Measurements from ENCODE around the gene SIAH1.
A peak's percentile ranks its signal among the peaks of the same experiment; 100 is the strongest.
"Not testable (repeated sequence)": the region's sequence is repeated elsewhere in the genome, so short reads cannot be mapped to it uniquely, and the experiment has no call there.

The SIAH1 gene

GRCh38 chr16:48365601-48366164, 19.5 kb downstream of the SIAH1 start:
- DNase-seq: peak; percentile 89

GRCh38 chr16:48365025-48365600, 20.1 kb downstream of the SIAH1 start:
- no peak for DNase-seq

DNA sequence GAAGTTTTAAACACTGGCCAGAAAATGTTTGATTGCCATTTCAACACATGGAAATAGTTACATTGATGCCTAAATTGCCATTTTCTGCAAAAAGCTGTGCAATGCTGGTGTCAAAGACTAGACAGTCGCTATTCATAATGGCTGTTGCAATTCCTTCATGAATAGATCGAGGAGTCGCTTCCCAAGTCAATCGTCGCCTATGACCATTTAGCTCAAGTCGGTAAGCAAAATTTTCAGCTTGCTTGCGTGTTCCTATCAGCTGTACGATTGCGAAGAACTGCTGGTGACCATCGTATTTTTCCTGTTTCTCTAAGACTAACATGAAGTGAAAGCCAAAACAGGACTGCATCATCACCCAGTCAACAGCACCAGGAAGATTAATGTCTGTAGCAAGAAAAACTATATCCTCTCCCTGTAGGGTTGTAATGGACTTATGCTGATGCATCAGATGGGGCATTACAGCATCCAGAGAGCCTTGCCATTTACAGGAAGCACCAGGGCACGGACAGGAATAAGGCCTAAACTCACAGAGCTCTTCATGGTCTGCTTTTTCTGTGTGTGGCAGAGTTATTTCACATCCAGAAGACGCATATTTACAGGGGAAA, 23.6 kb downstream of the SIAH1 start:
- no peak for DNase-seq

- DNase-seq: no peak
Measured at GRCh38 chr16:48361012-48361411, 24.2 kb downstream of the SIAH1 start.

- no peak for DNase-seq
Measured at GRCh38 chr16:48359983-48360382, 25.2 kb downstream of the SIAH1 start.

DNA sequence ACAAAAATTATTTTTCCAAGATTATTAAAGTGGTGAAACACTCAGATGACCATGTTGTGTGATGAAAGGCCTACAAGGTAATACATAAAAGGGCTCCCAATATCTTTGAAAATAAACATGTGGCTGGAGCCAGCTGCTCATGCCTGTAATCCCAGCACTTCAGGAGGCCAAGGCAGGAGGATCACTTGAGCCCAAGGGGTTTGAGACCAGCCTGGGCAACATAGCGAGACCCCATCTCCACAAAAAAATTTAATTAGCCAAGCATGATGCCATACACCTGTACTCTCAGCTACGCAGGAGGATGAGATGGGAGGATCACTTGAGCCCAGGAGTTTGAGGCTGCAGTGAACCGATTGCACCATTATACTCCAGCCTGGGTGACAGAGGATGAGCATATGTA, 26.8 kb downstream of the SIAH1 start:
- DNase-seq: no peak

GRCh38 chr16:48356633-48357376, 28.4 kb downstream of the SIAH1 start:
- DNase-seq: no peak

DNA sequence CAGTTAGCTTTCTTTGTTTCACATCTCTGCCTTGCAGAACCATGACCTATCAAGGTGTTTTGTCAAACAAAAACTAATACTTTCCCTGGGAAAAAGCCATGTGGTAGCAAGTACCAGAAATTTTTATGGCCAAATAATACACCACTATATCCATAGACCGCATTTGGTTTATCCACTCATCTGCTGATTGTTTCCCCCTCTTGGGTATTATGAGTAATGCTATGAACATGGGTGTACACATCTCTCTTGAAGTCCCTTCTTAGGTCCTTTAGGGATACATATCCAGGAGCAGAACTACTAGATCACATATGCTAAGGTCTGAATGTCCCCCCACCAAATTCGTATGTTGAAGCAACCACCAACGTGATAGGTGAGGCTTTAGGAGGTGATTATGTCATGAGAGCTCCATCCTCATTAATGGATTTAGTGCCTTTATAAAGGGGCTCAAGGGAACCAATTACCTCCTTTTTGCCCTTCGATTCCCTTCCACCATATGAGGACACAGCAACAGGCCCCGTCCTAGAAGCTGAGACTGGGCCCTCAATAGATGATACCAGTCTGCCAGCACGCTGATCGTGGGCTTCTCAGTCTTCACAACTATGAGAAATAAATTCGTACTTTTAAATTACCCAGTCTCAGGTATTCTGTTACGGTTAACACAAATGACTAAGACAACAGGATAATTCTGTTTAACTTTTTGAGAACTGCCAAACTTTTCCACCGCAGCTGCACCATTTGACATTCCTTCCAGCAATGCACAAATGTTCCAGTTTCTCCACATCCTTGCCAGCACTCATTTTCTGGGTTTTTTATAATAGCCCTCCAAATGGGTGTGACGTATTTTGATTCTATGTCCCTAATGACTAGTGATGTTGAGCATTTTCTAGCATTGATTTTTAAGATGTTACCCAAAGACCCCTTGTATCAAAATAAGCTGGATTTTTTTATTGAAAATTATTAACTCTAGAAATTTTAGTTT, 30.0 kb downstream of the SIAH1 start:
- no peak for DNase-seq

GRCh38 chr16:48354385-48354784, 30.8 kb downstream of the SIAH1 start:
- not testable (repeated sequence) for DNase-seq

GRCh38 chr16:48353565-48354163, 31.5 kb downstream of the SIAH1 start:
- DNase-seq: peak; percentile 78

DNA sequence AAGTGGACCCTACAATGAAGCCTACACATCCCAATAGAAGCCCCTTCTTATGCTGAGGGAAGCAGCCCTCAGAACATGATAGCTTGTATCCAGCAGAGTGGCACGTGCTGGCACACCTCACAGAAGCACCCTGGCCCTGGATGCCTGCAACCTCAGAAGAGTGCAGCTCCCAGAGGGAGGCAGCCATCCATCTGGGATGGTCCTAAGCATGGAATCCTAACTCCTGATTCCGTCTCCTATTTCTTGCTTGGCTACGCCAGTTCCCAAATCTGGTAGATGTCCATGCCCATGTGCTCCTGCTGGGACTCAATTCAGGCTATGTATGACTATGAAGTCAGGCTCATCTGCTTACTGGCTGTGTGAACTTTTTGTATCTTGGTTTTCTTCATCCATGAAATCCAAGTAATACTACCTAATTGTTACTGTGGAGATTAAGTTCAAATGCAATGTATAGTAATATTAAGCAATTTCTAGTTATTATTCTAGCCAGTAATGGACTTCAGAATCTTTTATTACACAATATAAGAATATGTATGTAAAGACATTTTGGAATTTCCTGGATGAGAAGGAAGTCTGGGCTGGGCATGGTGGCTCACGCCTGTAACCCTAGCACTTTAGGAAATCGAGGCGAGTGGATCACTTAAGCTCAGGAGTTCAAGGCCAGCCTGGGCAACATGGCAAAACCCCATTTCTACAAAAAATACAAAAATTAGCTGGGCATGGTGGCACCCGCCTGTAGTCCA, 32.4 kb downstream of the SIAH1 start:
- DNase-seq: no peak

DNA sequence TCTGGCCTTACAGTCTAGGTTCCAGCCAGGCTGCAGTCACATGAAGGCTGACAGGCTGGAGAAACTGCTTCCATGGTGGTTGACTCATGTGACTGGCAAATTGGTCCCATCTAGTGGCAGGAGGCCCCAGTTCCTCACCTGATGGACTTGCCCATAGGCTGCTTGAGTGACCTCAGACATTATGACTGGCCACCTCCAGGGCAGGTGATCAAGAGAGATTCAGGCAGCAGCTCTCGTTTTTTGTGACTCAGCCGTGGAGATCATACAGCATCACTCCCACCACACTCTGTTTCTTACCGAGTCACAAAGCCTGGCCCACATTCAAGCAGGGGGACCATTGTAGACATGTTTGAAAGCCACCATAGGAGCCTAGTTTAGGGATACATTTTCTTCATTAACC, 34.5 kb downstream of the SIAH1 start:
- DNase-seq: no peak

DNA sequence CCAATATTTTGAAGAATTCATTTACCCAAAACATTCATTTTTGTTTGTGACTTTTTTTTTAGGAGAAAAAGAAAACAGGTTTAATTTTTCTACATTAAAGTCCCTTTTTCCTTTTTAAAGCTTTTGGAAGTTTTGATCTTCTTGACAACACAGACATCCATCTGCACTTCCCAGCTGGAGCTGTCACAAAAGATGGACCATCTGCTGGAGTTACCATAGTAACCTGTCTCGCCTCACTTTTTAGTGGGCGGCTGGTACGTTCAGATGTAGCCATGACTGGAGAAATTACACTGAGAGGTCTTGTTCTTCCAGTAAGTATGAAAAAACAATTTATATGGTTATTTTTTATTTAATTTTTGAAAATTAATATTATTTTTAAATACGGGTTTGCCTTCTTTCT, 37.2 kb downstream of the SIAH1 start:
- DNase-seq: no peak

DNA sequence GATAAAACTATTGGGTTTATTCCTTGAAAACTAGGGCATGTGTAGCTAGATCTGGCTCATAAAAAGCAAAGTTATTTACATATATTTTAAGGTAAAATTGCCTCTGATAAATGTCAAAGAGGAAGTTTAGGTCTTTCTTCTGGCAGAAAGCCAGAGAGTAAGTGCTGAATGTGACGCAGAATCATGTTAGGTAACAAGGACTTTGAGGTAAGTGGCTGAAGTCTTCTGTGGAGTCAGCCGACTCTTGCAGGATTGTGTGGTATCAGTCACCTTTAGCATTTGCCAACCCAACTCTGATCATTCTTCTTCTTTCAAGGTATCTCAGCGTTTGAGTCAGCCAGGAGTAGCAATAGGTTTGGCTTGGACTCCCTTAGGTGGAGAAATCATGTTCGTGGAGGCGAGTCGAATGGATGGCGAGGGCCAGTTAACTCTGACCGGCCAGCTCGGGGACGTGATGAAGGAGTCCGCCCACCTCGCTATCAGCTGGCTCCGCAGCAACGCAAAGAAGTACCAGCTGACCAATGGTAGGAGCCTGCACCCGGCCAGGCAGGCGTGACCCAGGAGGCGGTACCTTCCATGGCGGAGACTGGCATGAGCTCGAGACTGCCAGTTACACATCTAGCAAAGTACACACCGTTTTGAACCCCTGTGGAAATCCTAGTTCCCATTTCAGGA, 37.9 kb downstream of the SIAH1 start:
- no peak for DNase-seq

- DNase-seq: no peak
Measured at GRCh38 chr16:48342591-48342990, 42.6 kb downstream of the SIAH1 start.

GRCh38 chr16:48340054-48340453, 45.2 kb downstream of the SIAH1 start:
- no peak for DNase-seq

DNA sequence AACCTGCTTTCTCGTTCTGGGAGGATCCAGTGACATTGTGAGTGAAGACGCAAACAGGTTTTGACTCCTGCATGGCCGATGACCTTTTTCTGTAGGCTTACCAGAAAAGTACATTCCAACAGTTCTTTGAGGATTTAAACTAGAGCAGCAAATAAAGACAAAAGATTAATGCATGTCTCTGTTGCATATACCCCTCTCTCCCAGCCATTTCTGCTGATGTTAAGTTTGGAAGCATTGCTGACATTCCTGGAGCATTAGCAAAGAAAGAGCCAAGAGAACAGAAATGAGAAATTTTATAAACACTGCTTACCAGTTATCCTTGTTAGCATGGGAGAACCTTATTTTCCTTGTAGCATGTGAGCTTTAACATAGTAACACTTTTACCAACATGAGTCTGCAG, 49.3 kb downstream of the SIAH1 start:
- DNase-seq: peak; percentile 76

- DNase-seq: no peak
Measured at GRCh38 chr16:48334325-48334724, 50.9 kb downstream of the SIAH1 start.

GRCh38 chr16:48332978-48333377, 52.2 kb downstream of the SIAH1 start:
- no peak for DNase-seq

GRCh38 chr16:48330841-48331192, 54.4 kb downstream of the SIAH1 start:
- no peak for DNase-seq

- DNase-seq: no peak
Measured at GRCh38 chr16:48330189-48330840, 54.9 kb downstream of the SIAH1 start.

Measured in EL (cell line).